GM03348 (cell line): ENCODE measurements around the gene RASGEF1C.
"Not testable (repeated sequence)": the region's sequence is repeated elsewhere in the genome, so short reads cannot be mapped to it uniquely, and the experiment has no call there.

Source experiments
- DNase-seq: peaks from one replicate; pipeline ENCODE4 v3.0.0; 2012; ENCODE audit warnings: low spot score

Gene RASGEF1C

DNA sequence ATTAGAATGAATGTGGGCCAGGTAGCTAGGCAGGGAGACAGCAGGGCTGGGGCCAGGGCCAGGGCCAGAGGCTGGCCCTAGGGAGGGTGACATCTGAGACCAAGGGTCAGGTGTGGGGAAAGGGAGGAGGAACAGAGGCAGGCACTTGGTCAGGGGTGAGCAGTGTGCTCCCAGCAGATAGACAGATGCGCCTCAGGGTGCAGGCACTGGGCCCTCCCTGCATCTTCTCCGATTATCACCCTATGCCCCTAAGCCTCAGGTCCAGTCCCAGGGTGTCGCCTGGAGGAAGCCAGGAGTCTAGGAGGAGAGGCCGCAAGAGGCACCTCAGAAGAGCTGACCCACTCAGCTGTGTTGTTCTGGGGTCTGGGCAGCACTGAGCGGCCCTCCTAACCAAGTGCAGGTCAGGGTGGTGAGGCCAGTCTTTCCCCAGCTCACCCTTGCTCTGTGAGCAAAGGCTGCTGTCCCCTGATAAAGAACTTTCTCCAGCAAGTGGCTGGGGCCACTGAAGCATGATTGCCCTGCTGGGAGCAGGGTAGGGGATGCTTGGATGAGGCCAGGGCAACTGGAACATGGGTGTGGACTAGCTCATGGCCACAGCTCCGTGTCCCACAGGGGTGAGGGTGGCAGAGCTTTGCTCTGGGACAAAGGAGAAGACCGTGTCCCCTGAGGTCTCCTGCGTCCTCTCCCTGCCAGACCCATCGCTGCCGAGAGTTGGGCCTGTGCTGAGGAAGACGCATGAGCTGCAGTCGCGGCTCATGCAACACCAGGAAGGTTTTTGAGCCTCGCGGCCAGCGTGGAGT lies 2.1 kb upstream of the RASGEF1C start:
- no peak for DNase-seq

DNA sequence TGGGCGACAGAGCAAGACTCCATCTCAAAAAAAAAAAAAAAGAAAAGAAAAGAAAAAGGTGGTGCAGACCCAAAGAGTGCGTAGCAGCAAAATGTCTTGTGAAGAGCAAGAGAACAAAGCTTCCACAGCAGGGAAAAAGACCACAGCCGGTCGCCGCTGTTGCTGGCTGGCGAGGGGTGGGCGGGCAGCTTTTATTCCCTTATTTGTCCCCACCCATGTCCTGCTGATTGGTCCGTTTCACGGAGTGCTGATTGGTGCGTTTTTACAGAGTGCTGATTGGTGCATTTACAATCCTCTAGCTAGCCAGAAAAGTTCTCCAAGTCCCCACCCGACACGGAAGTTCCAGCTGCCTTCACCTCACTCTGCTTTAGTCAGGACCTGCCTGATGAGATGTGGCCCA lies 1.1 kb upstream of the RASGEF1C start:
- DNase-seq = not testable (repeated sequence)

GRCh38 chr5:180208435-180209081 lies 453 bp downstream of the RASGEF1C start:
- DNase-seq = no peak

DNA sequence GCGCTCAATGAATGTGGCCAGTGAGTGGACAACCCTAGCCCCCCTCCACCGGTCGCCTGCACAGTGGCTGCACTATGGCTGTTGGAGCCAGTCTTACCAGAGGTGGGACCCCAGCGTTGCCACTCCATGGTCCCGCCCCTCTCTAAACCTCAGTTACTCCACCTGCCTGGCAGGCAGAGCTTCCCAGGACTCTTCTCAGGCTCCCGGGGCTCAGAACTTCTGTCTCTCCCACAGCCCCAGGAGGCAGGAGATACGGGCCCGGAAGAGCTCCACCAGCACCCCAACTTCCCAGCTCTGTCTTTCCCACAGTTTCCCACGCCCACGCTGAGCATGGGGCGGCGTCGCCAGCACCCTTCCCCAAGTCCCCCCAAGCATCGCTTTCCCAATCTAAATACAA lies 975 bp downstream of the RASGEF1C start:
- DNase-seq = no peak

- DNase-seq = no peak
These were observed 1.4 kb downstream of the RASGEF1C start for GRCh38 chr5:180207593-180207992.

DNA sequence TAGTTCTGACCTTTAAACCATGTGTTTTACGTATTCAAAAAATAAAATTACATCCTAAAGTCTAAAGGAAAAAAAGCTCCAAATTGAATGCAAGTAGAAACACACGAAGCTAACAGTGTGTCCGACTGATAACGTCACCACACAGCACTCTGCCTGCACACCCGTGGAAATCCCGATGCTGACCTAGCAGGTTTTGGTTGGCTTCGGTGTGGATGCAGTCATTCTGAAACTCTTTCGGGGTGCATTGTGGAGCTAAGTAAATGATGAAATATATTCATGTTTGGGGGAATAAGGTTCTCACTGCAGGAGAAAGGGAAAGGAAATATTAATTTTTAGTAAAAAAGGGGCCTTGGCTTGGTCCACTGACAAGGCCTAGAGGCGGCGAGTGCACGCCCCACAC lies 2.0 kb downstream of the RASGEF1C start:
- DNase-seq = no peak

DNA sequence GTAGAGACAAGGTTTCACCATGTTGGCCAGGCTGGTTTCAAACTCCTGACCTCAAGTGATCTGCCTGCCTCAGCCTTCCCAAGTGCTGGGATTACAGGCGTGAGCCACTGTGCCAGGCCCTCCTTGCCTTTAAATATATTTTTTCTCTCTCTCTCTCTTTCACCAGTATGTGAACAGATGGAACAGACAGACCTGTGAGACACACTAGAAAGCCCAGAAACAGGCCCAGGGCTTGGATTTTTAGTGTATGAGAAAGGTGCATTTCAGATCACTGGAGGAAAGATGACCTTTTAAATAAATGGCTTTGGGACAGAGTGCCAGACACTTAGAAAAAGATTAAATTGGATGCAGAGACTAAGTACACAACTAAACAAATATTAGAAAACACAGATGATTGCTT lies 3.1 kb downstream of the RASGEF1C start:
- DNase-seq = no peak

GRCh38 chr5:180204276-180204819 lies 4.7 kb downstream of the RASGEF1C start:
- DNase-seq = no peak

- DNase-seq = no peak
These were observed 6.0 kb downstream of the RASGEF1C start for GRCh38 chr5:180202939-180203573.

DNA sequence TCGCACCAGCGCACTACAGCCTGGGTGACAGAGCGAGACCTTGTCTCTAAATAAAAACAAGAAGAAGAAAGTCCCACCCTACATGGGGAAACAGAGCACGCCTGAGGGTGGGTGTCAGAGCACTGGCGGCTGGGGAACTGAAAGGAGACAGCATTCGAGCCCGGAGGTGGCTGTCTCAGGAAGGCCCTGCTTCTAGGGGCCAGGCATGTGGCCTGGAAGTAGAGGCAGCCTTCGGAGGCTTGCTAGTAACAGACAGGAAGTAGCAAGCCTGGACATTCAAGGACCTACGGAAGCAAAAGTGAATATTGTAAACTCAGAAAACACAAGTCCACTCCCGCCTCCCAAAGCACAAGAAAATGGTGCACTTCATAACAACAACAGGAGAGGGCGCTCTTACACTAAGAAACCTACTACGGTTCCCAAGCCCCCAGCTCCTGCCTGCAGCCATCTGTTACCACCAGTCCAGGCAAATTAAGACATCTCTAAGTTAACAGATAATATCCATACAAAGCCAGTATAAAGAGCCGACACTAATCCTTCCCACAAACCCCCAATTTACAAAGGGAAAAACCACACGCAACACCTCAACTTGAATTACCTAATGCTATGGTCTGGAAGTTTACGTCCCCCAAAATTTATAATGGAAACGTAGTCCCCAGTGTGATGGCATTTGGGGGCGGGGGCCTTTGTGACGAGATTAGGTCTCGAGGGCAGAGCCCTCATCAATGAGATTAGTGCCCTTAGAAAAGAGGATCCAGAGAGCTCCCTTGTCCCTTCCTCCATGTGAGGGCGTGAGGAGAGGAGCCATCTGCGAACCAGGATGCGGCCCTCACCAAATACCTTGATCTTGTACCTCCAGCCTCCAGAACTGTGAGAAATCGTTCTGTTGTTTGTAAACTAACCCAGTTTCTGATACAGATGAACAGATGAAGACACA lies 7.7 kb downstream of the RASGEF1C start:
- DNase-seq = no peak

DNA sequence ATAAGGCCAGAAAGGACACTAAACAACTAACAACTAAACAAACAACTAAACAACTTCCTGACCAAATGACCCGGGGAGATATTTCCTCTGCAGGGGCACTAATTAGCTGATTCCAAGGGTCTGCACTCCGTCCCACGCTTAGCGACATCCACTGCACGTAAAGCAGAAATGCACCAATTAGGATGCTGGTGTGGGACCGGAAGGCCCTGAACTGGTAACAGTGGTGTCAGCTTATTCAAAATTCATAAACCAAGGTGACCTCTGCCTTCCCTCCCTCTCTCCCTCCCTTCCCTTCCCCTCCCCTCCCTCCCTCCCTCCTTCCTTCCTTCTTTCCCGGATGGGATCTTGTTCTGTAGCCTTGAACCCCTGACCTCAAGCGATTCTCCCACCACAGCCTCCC lies 9.6 kb downstream of the RASGEF1C start:
- no peak for DNase-seq

GRCh38 chr5:180198208-180198607 lies 10.8 kb downstream of the RASGEF1C start:
- no peak for DNase-seq

- DNase-seq = no peak
These were observed 11.9 kb downstream of the RASGEF1C start for GRCh38 chr5:180197016-180197702.

DNA sequence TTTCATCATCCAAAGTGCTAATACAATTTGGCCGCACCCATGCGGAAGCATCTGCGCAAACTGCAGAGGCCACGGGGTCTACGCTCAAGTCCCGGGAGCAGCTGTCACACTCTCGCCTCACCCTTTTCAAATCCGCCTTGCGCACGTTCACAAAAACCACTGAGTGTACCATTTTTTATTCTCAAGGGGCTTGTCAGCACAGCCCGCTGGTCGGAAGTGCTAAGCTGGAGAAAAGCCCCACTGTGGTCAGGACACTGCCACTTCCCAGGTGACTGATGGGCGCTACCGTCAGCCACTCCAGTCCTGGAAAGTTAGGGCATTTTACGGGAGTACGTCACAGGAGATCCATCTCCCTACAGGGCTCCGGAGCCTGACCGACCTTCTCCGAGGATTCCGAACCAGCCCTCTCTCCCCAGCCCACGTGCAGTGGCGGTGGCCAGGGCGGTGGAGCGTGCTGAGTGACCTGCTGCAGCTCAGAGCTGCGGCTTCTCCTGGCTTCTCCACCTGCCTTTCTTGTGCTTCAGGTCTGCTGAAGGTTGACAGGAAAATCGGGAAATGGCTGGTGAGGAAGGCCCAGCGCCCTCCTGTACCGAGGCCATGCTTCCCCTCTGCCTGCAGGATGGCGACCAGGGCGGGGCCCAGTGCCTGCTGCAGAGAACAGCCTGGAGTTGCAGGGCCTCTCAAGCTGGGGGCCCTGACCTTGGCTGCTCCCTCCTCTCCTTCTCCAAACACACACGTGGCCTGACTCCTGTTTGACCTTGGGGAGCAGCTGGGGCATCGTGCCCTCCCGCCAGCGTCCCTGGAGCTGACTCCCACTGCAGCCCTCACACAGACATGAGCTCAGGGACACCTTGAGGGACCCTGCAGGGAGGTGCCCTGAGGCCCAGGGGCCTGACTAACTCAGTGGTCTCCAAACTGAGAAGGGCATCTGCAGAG lies 14.3 kb downstream of the RASGEF1C start:
- DNase-seq = no peak

DNA sequence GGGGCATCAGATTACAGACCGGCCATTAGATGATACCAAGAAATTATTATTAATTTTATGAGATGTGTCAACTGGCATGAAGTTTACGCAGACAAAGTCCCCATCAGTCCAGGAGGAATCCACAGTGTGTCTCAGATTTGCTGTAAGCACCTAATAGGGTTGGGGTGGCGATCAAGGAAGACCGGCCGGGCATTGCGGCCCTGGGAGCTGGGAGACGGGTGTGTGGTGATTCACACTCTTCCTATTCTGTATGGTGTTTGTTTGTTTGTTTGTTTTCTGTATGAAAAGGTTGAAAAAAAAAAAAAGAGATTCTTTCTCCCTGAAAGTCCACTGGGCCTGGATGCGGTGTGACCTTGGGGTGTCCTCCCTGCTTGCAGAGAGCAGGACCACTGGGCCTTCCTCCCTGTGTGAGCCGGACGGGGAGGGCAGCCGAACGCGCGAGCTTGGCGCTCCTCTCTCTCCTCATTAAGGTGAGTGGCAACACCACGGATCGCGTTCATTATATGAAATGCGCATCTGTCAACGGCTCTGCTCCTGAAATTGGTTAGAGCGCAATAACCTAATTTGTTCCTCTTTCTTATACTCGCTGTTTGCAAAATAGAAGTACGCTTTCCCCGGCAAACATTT lies 15.1 kb downstream of the RASGEF1C start:
- no peak for DNase-seq

- DNase-seq = no peak
These were observed 17.3 kb downstream of the RASGEF1C start for GRCh38 chr5:180191716-180192115.

DNA sequence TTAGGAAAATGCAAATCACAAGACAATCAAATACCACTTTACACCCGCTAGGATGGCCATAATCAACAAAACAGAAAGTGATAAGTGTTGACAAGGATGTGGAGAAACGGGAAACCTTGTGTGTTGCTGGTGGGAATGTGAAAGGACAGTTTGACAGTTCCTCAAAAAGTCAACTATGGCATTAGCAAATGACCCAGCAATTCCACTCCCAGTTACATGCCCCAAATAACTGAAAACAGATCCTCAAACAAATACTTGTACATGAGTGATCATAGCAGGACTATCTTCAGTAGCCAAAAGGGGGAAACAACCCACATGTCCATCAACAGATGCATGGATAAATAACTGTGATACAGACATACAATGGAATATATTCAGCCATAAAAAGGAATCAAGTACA lies 21.2 kb downstream of the RASGEF1C start:
- no peak for DNase-seq

DNA sequence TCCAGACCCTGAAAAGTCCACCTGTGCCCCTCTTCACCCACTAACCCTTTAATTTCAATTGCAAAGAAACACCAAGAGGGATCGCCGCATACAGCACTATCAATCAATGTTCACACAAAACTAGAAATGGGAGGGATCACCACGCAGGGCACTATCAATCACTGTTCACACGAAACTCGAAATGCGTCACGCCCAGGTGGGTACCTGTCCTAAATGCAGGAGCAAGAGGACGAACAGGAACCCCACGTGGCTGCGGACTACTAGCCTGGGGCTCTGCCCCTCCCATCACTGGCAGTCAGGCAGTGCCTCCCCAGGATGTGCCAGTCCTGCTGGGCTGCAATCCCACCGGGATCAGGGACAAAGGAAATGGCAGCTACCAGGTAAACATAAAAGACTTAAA lies 28.2 kb downstream of the RASGEF1C start:
- DNase-seq = no peak

- no peak for DNase-seq
These were observed 28.6 kb downstream of the RASGEF1C start for GRCh38 chr5:180180421-180180820.
